Esophagus squamous epithelium (tissue), 5 donors: ENCODE results near the gene PLAGL2. TPM values are rescaled to one million over a fixed set of nuclear protein-coding genes. Genes with fewer than 3 reads are reported as not detected.
A peak's percentile ranks its signal among the peaks of the same experiment; 100 is the strongest.

Experiments used
- DNase-seq: peaks from one replicate; lab custom pipeline; 2025; lab: John Stamatoyannopoulos, UW
- H3K27ac ChIP-seq, 4 donors: fragments of 200-600 bp; sonication (generic); one replicate each; pipeline ENCODE4 v1.5.1; 2016 to 2019; ENCODE audit warnings: mild to moderate bottlenecking in 1 of 4
- H3K27me3 ChIP-seq, 4 donors: fragments of 200-600 bp; sonication (generic); 1 replicate in 3 of 4; 2 replicates in 1 of 4; pipeline versions ENCODE4 v1.5.1 to v1.6.0; 2017 to 2021; ENCODE audit warnings: antibody characterized with exemption in 1 of 4
- H3K36me3 ChIP-seq, 3 donors: fragments of 200-600 bp; sonication (generic); one replicate each; pipeline ENCODE4 v1.5.1; 2016 to 2019
- H3K4me1 ChIP-seq, 3 donors: fragments of 200-600 bp; sonication (generic); one replicate each; pipeline ENCODE4 v1.5.1; 2017 to 2019
- H3K4me3 ChIP-seq, 4 donors: fragments of 200-600 bp; sonication (generic); 1 replicate in 3 of 4; 2 replicates in 1 of 4; pipeline ENCODE4 v1.5.1; 2016 to 2019; ENCODE audit warnings: mild to moderate bottlenecking in 2 of 4, moderate library complexity in 1 of 4
- H3K9me3 ChIP-seq, 3 donors: fragments of 200-600 bp; sonication (generic); one replicate each; pipeline ENCODE4 v1.5.1; 2016 to 2019
- POLR2A ChIP-seq, 4 donors: fragments of 450-650 bp; IDR thresholded peaks; one replicate each; pipeline ENCODE4 v1.6.1; 2017; ENCODE audit warnings: antibody characterized with exemption in 4 of 4, mild to moderate bottlenecking in 4 of 4, moderate library complexity in 3 of 4
- WGBS, 2 donors: methylation state at CpG; one replicate each; pipeline ENCODE4 v1.1.5; 2018; 5-methylcytosine and 5-hydroxymethylcytosine counted together
- intact Hi-C: fragments of 100-400 bp; cut with DNase I; formaldehyde crosslinking; loops from one replicate; pipeline ENCODE4 v1.15.0; 2022
- total RNA-seq, 4 donors: library from RNA; depleted of rRNA; stranded (reverse); fragments of >200 nt; gene quantifications; one replicate each; pipeline ENCODE4 v1.1.0, GENCODE V29; 2016
- TF ChIP-seq, protein P1 (sequence below), 6 experiments: fragments of 450-650 bp in 4 of 6; fragments of 200-600 bp in 2 of 6; sonication (generic) in 2 of 6; IDR thresholded peaks; one replicate each; pipeline ENCODE4 v1.5.1; 2016 to 2019; ENCODE audit warnings: antibody characterized with exemption in 6 of 6, mild to moderate bottlenecking in 4 of 6, moderate library complexity in 4 of 6
- donor health status: DM: yes; HTN: yes; CAD: no.

The PLAGL2 gene
- total RNA-seq, 4 donors from 2014 or later, result 6.2 to 14.0 (median 11.2) TPM

DNA sequence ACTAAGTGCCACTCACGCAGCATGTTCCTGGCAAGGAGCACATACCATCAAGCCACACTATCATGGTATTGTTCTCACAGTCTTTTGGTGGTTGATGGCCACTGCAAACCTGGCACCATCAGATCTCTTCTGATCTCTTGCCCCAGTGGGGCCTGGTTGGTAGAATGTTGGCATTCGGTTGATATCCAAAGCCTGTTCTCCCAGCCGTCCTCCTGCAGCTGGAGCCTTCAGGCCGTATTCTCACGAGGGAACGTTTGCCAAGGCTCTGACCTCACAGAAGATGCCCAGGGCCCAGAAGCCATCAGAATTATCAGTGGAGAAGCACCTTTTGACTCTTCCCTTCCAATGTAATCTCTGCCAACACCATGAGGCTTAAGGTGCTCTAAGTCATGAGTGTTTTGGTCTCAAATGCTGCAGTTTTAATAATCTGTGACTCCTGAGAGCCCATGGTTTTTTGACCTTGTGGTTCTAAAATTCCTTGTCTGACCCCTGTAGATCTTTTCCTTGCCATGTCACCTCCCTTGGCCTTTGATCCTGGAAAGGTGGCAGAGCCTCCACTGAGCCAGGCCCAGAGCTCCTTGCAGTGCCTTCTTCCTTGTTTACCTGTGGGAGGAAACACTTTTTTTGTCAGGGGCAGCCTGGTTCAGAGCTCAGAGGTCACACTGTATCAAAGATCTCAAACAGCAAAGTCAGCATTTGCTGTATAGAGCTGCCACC lies 27.9 kb upstream of the PLAGL2 start:
- DNase-seq, result no peak
- H3K9me3 ChIP-seq, result no peaks in the 10 kb centered on the region
- intact Hi-C loops, result no loop called here
- H3K27ac ChIP-seq, result peak overlapping the region in 3 of 4 donors; percentile 28 to 51 (median 43)
- TF ChIP-seq POLR2A (IDR thresholded peaks at IDR 0.05), result no peak
- TF ChIP-seq, protein P1, sequence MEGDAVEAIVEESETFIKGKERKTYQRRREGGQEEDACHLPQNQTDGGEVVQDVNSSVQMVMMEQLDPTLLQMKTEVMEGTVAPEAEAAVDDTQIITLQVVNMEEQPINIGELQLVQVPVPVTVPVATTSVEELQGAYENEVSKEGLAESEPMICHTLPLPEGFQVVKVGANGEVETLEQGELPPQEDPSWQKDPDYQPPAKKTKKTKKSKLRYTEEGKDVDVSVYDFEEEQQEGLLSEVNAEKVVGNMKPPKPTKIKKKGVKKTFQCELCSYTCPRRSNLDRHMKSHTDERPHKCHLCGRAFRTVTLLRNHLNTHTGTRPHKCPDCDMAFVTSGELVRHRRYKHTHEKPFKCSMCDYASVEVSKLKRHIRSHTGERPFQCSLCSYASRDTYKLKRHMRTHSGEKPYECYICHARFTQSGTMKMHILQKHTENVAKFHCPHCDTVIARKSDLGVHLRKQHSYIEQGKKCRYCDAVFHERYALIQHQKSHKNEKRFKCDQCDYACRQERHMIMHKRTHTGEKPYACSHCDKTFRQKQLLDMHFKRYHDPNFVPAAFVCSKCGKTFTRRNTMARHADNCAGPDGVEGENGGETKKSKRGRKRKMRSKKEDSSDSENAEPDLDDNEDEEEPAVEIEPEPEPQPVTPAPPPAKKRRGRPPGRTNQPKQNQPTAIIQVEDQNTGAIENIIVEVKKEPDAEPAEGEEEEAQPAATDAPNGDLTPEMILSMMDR (IDR thresholded peaks at IDR 0.05), result no peak
- peaks cover 10 to 63% (median 23%) of the 10 kb centered on the region in 3 donors for H3K36me3 ChIP-seq
- WGBS, 2 donors, result 54 to 61% methylated on average over 6 of the region's 6 CpGs
- H3K4me1 ChIP-seq, result peaks cover 4 to 37% (median 5%) of the 10 kb centered on the region in 3 donors
- H3K4me3 ChIP-seq, result no peak overlapping the region
- H3K27me3 ChIP-seq, result no peaks in the 10 kb centered on the region

DNA sequence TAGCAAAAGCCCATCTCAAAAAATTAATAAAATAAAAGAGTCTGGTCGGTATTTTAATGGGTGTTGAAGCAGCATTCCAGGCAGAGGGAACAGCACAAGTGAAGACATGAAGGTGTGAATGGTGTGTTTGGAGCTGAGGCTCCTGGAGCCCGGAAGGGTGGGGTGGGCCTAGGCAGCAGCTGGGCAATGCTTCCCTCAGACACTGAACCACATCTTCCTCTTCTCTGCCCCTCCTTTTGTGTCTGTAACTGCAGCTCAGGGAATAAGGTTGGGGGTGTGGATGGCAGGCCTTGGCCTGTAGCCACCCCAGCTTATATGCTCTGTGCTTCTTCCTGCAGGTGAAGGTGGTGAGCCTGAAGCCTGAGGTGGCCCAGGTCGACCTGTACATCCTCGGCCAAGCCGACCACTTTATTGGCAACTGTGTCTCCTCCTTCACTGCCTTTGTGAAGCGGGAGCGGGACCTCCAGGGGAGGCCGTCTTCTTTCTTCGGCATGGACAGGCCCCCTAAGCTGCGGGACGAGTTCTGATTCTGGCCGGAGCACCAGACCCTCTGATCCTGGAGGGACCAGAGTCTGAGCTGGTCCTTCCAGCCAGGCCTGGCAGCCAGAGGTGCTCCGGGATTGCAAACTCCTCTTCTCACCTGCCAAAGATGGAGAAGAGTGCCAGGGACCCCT lies 26.7 kb upstream of the PLAGL2 start:
- intact Hi-C loops, result no loop called here
- H3K27me3 ChIP-seq, result no peaks in the 10 kb centered on the region
- H3K9me3 ChIP-seq, result no peaks in the 10 kb centered on the region
- H3K27ac ChIP-seq, result no peak overlapping the region
- H3K4me3 ChIP-seq, result no peak overlapping the region
- TF ChIP-seq POLR2A (IDR thresholded peaks at IDR 0.05), result no peak
- TF ChIP-seq, protein P1 (IDR thresholded peaks at IDR 0.05), result no peak
- 75 to 93% methylated on average over 2 to 3 of the region's 13 CpGs for WGBS, 2 donors
- peaks cover 10 to 76% (median 28%) of the 10 kb centered on the region in 3 donors for H3K36me3 ChIP-seq
- no peak for DNase-seq
- H3K4me1 ChIP-seq, result peaks cover 4 to 27% (median 5%) of the 10 kb centered on the region in 3 donors

DNA sequence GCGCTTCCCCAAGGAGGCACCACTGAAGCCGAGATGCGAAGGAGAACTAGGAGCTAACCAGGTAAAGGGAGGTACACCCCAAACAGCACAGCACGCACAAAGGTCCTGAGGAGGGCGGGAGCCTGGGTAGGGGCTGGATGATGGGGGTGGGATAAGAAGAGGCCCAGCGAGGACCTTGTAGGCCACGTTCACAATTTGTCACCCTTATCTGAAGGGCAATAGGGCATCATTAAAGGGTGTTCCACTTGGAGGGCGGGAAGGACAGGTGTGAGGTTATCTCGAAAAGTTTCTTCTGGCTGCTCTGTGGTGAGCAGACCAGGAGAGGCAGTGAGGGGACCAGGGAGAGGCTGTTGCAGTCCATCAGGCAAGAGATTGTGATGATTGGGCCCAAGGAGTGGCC lies 25.7 kb upstream of the PLAGL2 start:
- intact Hi-C loops, result no loop called here
- TF ChIP-seq, protein P1 (IDR thresholded peaks at IDR 0.05), result no peak
- no peak for TF ChIP-seq POLR2A (IDR thresholded peaks at IDR 0.05)
- Histone ChIP-seq H3K9me3 (no peaks in the 10 kb centered on the region), H3K27ac (no peak overlapping the region), H3K27me3 (no peaks in the 10 kb centered on the region), H3K4me3 (no peak overlapping the region), H3K36me3 (peaks cover 10 to 85% (median 31%) of the 10 kb centered on the region in 3 donors), H3K4me1 (peaks cover 4 to 22% (median 5%) of the 10 kb centered on the region in 3 donors)
- DNase-seq, result no peak
- 98 to 99% methylated on average over 9 of the region's 9 CpGs for WGBS, 2 donors

DNA sequence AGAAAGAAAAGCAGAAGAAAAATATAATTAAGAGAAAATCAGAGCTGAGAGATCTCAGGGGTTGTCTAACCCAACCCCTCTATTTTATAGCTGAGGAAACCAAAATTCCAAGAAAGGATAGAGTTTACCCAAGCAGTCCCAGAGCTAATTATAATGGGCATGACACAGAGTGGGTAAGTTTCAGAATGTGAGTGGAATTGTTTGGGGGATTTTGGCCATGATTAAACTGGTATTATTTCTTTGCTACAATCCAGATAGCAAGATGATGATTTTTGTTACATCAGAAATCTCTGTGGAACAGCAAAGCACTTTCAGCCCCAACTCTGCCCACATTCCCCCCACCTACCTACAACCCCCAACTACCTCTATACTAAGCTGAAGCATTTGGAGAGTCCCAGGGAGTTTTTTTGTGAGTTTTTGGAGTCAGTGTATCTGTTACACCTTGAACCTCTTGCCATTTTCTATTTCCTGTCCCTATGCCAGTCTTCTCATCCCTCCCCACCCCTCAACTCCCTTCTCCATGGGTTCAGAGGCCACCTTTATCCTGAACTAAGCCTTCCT lies 24.9 kb upstream of the PLAGL2 start:
- Histone ChIP-seq H3K4me3 (no peak overlapping the region), H3K36me3 (peaks cover 15 to 94% (median 36%) of the 10 kb centered on the region in 3 donors), H3K4me1 (peaks cover 4 to 22% (median 5%) of the 10 kb centered on the region in 3 donors), H3K9me3 (no peaks in the 10 kb centered on the region), H3K27ac (no peak overlapping the region), H3K27me3 (no peaks in the 10 kb centered on the region)
- no peak for DNase-seq
- intact Hi-C loops, result no loop called here
- TF ChIP-seq, protein P1 (IDR thresholded peaks at IDR 0.05), result no peak
- no peak for TF ChIP-seq POLR2A (IDR thresholded peaks at IDR 0.05)

DNA sequence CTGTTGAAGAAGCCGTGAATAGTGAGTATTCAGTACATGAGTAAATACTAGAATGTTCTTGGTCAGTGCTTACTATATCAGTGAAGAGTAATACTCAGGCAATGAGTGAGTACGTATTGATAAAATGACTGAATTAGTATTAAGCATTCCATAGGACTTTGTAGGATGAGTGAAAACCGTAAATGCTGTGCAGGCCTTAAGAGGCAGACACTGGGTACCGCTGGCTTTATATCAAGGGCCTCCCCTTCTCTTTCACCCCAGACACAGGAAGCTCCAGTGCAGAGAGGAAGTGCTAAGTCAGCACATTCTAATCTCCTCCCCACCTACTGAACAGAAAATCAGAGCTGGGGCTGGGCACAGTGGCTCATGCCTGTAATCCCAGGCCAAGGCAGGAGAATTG lies 24.3 kb upstream of the PLAGL2 start:
- 60 to 81% methylated on average over 3 to 4 of the region's 4 CpGs for WGBS, 2 donors
- no peaks in the 10 kb centered on the region for H3K9me3 ChIP-seq
- peaks cover 15 to 96% (median 36%) of the 10 kb centered on the region in 3 donors for H3K36me3 ChIP-seq
- H3K27me3 ChIP-seq, result no peaks in the 10 kb centered on the region
- intact Hi-C loops, result no loop called here
- H3K4me1 ChIP-seq, result peaks cover 4 to 24% (median 5%) of the 10 kb centered on the region in 3 donors
- H3K4me3 ChIP-seq, result no peak overlapping the region
- TF ChIP-seq, protein P1 (IDR thresholded peaks at IDR 0.05), result no peak
- no peak for TF ChIP-seq POLR2A (IDR thresholded peaks at IDR 0.05)
- no peak for DNase-seq
- no peak overlapping the region for H3K27ac ChIP-seq
